HG02642 (cell line): ENCODE measurements around the gene RNF2.

Source experiments
- ATAC-seq: cut with Tn5 transposase; IDR thresholded peaks from one replicate; pipeline ENCODE4 v1.9.1; 2021; ENCODE audit warnings: mild to moderate bottlenecking; ENCODE audit not compliant: unreplicated experiment, poor library complexity

The RNF2 gene

DNA sequence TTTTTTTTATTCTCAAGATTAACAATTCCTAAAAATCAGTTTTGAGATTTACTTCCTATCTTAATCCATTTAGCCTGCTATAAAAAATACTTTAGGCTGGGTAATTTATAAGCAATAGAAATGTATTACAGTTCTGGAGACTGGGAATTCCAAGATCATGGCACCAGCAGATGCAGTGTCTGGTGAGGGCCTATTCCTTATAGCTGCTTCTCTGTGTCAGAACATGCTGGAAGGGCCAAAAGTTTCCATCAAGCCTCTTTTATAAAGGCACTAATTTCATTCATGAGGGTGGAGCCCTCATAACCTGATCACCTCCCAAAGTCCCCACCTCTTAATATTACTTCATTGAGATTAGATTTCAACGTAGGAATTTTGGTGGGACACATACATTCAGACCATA, 41.7 kb downstream of the RNF2 start:
- no peak for ATAC-seq

DNA sequence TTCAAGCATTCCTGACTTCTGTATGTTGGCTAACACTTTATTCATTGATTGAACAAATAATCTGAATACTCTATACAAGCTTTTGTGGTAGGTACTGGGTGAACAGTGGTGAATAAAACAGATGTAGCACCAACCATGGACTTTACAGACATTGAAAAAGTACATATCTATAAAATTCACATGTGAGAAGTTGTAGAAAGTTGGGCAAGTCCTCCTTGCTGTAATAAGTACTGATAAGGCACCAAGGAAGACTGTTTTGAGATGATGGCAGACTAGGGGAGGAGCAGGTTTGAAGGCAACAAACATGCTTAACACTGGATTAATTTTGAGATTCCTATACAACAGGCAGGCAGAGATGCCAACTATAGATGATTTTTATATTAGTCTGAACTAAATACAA, 42.4 kb downstream of the RNF2 start:
- no peak for ATAC-seq

DNA sequence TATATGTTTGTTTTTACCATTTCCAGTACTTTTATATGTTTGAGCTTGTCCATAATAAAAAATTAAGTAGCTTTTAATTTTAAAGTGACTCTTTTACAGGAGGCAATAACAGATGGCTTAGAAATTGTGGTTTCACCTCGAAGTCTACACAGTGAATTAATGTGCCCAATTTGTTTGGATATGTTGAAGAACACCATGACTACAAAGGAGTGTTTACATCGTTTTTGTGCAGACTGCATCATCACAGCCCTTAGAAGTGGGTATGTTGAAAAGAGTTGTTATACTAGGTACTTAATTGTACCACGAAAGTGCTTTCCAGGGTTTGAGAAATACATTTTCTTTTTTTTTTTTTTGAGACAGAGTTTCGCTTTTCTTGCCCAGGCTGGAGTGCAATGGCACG, 46.1 kb downstream of the RNF2 start:
- ATAC-seq, result no peak

DNA sequence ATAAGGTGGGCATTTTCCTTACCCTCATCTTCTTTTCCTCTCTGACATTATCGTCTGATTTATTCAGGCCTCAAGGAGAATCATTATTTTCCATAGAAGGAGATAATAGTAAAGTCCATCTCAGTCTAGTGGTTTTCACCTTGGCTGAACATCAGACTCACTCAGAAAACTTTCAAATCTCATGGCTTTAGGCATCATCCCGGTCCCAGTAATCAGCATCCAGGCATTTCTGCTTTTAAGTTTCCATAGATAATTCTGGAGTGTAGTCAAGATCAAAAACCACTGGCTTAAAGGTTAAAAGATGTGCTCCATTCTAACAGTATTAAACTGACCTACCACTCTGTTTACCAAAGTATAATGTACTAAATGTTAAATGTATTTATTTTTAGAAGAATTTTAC, 49.4 kb downstream of the RNF2 start:
- ATAC-seq, result no peak

DNA sequence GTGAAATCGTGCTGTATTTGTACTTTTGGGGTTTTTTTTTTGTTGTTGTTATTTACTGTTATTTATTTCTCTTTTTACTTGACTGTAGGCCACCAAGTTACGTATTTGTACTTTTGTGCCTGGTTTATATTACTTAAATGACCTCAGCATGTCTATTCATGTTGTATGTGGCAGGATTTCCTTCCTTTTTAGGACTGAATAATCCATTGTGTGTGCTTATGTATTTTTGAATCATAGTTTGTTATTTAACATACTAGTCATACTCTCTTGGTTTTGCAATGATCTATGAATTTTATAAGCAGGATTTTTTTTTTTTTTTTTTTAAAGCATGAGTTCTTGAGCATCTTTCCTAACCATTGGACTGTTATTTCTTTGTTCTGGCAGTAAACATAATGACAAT, 51.2 kb downstream of the RNF2 start:
- no peak for ATAC-seq

DNA sequence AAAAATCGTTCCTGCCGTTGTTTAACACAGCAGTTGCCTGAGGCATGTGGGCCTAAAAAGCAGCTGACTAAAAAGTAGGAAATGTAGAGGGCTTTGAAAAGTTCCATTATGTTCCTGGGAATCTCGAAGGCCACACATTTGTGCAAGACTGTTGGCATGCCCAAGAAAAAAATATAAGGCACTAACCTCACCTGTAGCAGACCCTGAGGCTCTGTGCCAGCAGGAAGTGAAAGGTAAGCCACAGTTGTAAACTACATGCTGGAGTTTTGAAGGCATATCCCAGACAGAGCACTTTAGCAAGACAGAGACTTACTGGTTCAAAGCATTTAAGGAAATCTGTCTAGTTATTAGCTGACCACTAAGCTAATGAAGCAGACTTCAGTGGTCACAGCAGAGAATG, 58.7 kb downstream of the RNF2 start:
- no peak for ATAC-seq

DNA sequence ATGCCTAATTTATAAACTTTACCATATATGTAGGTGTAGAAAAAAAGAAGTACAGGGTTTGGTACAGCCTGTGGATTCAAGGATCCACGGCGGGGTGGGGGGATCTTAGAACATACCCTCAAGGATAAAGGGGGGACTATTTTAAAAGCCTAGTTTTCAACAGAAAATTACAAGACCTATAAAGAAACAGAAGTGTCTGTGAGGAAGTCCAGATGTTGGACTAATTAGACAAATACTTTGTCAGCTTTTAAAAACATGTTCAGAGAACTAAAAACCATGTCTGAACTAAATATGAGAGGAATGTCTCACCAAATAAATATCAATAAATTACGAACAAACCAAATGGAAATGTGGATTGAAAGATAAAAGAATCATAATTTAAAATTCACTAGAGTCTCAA, 59.8 kb downstream of the RNF2 start:
- ATAC-seq, result no peak

DNA sequence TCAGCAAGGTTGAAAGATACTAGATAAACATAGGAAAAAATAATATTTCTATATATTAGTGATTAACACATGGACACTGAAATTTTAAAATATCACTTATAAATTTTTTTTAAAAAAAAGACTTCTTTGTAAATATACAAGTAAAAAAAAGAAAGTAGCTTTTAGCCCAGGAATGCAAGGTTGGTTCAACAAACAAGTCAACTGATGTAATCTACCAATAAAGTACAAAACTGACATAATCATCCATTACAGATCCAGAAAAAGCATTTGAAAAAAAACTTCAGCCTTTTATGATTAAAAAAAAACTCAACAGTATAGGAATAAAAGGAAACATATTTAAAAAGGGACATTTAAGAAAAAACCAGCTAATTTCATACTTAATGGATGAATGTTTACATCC, 63.0 kb downstream of the RNF2 start:
- no peak for ATAC-seq

DNA sequence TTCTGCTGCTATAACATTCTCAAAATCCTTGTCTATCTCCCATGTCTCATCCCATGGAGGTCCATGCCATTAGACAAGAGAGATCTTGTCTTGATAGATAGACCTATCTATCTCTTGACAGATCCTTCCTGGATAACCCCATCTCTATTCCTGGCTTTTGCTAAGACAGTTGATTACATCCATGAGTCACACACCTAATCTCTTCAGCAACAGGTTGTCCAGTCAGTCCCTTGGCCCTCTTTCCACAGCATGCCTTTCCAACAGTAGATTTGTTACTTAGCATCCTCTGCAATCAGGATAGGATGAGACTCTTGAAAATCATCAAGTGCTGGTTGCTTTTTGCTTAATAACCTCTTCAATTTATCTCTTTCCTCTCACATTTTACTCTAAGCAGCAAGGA, 64.8 kb downstream of the RNF2 start:
- ATAC-seq, result no peak

DNA sequence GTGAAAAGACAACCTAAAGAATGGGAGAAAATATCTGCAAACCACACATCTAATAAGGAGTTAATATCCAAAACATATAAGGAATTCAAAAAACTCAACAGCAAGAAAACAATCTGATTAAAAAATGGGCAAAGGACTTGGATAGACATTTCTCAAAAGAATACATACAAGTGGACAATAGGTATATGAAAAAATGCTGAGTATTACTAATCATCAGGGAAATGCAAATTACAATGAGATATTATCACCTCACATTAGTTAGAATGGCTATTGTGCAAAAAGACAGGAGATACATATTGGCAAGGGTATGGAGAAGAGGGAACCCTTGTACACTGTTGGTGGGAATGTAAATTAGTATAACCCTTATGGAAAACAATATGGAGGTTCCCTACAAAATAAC, 66.5 kb downstream of the RNF2 start:
- no peak for ATAC-seq

DNA sequence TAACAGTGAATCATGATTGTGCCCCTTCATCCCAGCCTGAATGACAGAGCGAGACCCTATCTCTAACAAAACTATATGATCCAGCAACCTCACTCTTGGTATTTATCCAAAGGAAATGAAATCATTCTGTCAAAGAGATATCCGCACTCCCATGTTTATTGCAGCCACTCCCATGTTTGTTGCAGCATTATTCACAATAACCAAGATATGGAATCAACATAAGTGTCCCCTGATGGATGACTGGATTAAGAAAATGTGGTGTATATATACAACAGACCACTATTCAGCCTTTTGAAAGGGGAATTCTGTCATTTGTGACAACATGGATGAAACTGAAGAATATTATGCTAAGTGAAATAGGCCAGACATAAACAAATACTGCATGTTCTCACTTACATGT, 67.0 kb downstream of the RNF2 start:
- ATAC-seq, result no peak

DNA sequence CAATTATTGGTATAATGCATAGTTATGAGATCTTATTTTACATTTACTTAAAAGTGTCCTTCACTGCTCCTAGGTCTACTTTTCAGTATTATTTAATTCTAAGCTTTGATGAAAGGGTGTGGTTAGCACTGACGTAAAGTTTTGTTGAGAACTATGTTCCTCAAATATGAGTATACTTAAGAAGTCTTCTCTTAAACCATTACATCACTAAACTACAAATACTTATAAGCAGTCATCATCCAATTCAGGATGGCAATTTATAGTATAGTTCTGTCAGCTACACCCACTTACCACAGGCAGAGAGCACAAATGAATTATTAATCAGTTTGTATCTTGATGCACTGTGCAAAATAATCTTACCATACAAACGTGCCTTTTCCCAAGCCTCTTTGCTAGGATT, 84.3 kb downstream of the RNF2 start:
- no peak for ATAC-seq

DNA sequence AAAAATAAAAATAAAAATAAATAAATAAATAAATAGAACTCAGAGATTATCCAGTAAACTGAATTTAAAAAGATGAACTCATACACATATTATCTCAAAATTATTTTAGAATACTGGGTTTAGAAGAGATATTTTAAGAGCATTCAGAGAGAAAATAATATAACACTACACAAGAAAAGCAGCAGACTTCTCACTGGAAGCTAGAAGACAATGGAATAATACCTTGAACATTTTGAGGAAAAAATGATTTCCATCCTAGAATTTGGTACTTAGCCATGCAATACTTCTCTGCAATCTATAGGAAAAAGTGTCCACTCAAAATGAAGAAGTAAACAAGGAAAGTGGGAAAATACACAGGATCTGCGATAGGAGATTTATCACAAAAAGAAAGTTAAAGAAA, 87.2 kb downstream of the RNF2 start:
- ATAC-seq, result no peak

DNA sequence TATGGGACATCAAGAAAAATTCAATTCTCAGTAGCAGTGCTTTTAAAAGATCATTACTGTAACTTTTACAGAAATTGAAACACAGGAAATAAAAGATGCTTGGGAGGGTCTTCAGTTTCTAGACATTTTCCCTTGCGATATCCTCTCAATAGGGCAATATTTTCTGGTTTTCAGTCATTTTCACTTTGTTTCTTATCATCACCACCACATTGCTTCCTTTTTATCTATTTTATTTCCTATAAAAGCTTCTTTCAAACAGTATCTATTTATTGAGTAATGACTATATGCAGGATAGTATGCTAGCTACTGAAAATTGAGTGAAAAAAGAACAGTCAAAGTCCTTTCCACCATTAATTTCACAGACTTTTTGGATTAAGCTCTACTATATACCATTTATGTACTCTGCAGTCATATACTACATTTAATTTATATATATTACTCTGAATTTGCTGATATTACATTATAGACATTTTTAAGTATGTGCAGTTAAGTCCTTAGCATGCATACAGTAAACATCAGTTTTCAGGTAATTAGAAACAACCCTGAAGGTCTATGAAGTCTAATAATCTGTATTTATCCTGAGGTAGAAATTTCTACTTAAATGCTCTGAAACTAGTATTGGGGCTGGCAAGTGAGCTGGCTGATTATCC, 92.7 kb downstream of the RNF2 start:
- no peak for ATAC-seq

DNA sequence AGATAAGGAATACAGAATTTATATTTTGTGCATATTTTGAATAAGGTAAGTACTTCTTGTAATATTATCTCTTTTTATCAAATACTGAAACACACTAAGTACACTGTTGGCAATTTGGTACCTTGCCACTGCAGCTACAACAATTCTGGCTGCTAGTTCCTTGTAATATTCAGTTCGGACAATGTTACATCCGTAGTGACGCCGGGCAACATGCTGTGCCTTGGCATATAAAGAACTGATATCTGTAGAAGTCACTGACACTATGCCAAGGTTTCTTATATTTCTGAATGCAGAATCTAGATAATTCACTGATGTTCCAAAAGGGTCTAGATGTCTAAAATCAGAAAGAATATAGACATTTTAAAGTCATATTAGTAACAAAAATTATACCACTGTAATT, 93.9 kb downstream of the RNF2 start:
- ATAC-seq, result no peak

DNA sequence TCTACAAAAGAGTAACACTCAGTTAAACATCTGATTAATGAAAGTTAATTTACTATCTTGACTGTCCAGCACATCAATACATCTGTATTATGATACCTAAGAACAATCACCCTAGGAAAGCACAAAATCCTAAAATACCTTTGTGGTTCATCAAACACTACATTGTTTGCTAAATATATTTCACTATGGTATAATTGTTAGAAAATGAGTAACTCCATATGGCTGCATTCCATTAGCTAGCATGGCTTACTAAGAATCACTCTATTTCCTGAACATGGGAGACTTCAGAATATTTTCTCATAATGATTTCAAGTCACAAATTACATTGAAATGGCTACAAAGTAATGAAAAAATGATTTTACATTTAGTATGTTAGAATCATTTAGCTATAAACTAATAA, 98.9 kb downstream of the RNF2 start:
- no peak for ATAC-seq

DNA sequence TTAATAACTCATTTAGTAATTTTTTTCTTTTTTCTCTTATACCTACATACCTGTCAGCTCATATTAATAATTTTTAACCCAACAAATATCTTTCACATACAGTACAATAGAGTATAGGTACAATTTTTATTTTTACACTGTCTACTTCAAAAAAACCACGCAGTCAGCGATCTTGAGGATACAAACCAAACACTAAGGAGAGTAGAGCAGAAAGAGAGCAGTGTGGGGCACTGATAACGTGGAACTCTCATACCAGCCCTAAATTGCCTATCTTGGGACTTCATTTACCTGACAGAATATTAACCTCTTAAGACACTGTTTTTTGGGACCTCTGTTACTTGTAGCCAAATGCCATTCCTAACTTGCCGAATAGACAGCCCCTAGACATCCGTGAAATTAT, 105.9 kb downstream of the RNF2 start:
- ATAC-seq, result no peak
